Measurements from ENCODE around the gene NUP210L.

DNA sequence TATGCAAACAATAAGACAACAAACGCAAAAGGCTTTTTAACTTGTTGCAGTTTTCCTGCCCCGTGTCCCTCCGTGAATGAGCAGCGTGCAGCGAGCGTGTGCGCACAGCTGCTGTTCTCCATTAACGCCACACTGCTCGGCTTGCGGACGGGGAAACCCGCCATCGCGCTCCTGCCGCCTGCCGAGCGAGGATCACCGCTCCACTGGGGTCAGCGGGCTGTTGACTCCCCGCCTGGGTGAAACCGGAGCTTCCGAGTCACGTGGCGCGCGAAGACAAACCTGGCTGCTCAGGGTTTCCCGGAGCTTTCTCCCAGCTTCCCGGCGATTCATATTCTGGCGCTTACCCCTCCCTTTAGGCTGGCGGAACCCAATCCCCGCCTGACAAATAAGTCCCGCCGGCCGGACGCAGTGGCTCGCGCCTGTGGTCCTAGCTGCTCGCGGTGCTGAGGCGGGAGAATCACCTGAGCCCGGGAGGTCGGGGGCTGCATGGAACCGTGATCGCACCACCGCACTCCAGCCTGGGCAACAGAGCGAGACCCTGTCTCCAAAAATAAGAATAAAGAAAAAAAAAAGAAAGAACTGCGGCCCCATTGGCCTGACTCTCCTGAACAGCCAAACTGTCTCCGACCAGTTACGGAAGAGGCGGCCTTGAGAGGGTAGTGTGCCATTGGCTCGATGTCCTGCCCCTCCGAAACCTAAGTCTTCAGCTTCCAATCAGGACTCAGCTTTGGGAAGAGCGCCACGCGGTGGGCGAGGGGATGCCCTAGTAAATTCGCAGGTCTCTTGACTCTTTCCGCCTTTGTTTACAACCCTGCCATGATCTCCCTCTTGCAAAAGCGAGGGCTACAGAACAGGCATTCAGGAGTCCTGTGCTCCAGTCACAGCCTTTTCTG is 187.5 kb downstream of the NUP210L start, which contains the start of gene CREB3L4:
- peak in 2 of 4 donors; percentile 54 to 56 for TF ChIP-seq POLR2A (IDR thresholded peaks at IDR 0.05)
- TF ChIP-seq, protein P1, sequence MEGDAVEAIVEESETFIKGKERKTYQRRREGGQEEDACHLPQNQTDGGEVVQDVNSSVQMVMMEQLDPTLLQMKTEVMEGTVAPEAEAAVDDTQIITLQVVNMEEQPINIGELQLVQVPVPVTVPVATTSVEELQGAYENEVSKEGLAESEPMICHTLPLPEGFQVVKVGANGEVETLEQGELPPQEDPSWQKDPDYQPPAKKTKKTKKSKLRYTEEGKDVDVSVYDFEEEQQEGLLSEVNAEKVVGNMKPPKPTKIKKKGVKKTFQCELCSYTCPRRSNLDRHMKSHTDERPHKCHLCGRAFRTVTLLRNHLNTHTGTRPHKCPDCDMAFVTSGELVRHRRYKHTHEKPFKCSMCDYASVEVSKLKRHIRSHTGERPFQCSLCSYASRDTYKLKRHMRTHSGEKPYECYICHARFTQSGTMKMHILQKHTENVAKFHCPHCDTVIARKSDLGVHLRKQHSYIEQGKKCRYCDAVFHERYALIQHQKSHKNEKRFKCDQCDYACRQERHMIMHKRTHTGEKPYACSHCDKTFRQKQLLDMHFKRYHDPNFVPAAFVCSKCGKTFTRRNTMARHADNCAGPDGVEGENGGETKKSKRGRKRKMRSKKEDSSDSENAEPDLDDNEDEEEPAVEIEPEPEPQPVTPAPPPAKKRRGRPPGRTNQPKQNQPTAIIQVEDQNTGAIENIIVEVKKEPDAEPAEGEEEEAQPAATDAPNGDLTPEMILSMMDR (IDR thresholded peaks at IDR 0.05): peak in 4 of 7 experiments; percentile 14 to 45 (median 23)
- TF ChIP-seq POLR2AphosphoS5 (IDR thresholded peaks at IDR 0.05): peak; percentile 86 to 98 (median 96)
- no peak for TF ChIP-seq EP300 (IDR thresholded peaks at IDR 0.05)

Data from stomach (tissue), 4 donors.